Measurements from ENCODE around the gene SPIRE1.

SPIRE1 gene

GRCh38 chr18:12451428-12451827, 206.5 kb downstream of the SPIRE1 start:
- H2BK120ac ChIP-seq (ENCODE audit: low read depth, low read length): no peak overlapping the region
- no peak overlapping the region for H3K14ac ChIP-seq (ENCODE audit: low read length in 2 of 2)
- no peak overlapping the region for H2AFZ ChIP-seq (ENCODE audit: low read depth, low read length)
- H3K36me3 ChIP-seq (ENCODE audit: control insufficient read depth in 1 of 2, insufficient read depth in 2 of 2, low read depth in 1 of 2, low read length in 2 of 2): peaks cover 27 to 74% of the 10 kb centered on the region in 2 experiments
- WGBS: 75% methylated on average over 4 of the region's 4 CpGs
- H3K79me1 ChIP-seq (replicated peaks; ENCODE audit: low read length, poor library complexity, severe bottlenecking): peaks cover 6% of the 10 kb centered on the region
- H4K8ac ChIP-seq (ENCODE audit: low read length): no peak overlapping the region
- no peaks in the 10 kb centered on the region for H3K27me3 ChIP-seq (ENCODE audit: control insufficient read depth in 1 of 2, insufficient read depth in 1 of 2, low read length in 2 of 2)
- no peak overlapping the region for H3K4ac ChIP-seq (ENCODE audit: low read depth in 1 of 2, low read length in 2 of 2)
- H4K91ac ChIP-seq (ENCODE audit: low read length): no peak overlapping the region
- no peak overlapping the region for H3K9ac ChIP-seq (ENCODE audit: low read length)
- H3K18ac ChIP-seq (ENCODE audit: low read depth in 1 of 2, low read length in 2 of 2): no peak overlapping the region
- H2BK12ac ChIP-seq (ENCODE audit: low read length in 2 of 2): no peak overlapping the region
- no peak overlapping the region for H3K23ac ChIP-seq (ENCODE audit: low read length in 2 of 2)
- no peak overlapping the region for H3K4me3 ChIP-seq (ENCODE audit: insufficient read depth in 1 of 2, low read depth in 1 of 2, low read length in 2 of 2)
- no peak overlapping the region for H2AK5ac ChIP-seq (ENCODE audit: low read length, severe bottlenecking)
- H3K9me3 ChIP-seq (ENCODE audit: control insufficient read depth, low read length): no peaks in the 10 kb centered on the region
- no peak overlapping the region for H3K4me2 ChIP-seq (ENCODE audit: low read length, poor library complexity, severe bottlenecking)
- H2BK15ac ChIP-seq (ENCODE audit: low read depth, poor library complexity, severe bottlenecking): peak overlapping the region; percentile 12
- H3K4me1 ChIP-seq (ENCODE audit: control insufficient read depth, insufficient read depth, low read depth, low read length): no peaks in the 10 kb centered on the region
- DNase-seq: no peak
- no peak overlapping the region for H3K27ac ChIP-seq (ENCODE audit: low read length, poor library complexity, severe bottlenecking)
- no peak overlapping the region for H2BK5ac ChIP-seq (ENCODE audit: low read depth, low read length, poor library complexity, severe bottlenecking)

DNA sequence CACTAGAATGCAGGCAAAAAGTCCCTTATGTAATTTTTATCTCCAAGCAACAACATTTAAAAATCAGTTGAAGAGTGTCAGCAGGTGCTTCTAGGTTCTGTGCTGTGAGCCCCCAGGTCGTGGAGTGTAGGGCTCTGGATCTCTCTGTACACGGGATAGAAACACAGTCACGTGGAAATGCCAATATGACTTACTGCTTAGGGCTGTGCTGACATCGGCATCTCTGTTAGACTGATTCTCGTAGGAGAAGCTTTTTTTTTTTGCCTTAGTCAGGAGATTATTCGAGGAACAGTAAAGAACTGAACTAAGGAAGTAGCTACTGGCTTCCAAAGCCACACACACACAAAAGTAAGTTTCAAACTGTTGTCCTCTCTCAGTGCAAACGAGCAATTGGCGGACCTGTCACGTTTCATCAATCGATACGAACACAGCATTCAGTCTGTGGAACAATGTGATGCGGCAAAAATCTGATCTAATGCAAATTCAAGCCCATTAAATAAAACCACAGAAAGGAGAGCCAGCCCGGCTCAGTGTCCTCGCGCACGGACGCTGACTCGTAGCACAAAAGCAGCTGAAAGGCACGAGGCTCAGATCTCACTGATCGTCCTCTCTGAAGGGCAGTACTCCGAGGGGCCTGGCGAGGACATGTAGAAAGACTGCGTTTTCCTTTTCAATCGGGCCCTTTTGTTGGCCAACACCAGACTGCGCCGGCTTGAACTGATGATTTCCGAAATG, 208.7 kb downstream of the SPIRE1 start:
- WGBS: 93% methylated on average over 26 of the region's 27 CpGs
- no peak overlapping the region for H3K4me3 ChIP-seq (ENCODE audit: insufficient read depth in 1 of 2, low read depth in 1 of 2, low read length in 2 of 2)
- H4K8ac ChIP-seq (ENCODE audit: low read length): no peak overlapping the region

DNA sequence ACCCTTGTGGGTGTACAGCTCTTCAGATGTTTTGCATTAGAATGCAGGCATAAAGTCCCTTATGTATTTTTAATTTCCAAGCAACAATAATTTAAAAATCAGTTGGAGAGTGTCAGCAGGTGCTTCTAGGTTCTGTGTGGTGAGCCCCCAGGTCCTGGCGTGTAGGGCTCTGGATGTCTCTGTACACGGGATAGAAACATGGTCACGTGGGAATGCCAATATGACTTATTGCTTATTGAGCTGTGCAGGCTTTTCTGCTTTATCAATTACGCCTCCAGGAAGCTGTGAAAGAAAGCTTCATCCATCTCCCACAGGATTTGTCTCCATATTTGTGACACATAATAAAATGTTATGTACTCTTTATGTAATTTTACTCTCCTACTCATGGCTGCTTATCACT, 212.4 kb downstream of the SPIRE1 start:
- Histone ChIP-seq H2AFZ (ENCODE audit: low read depth, low read length) (no peak overlapping the region), H3K27me3 (ENCODE audit: control insufficient read depth in 1 of 2, insufficient read depth in 1 of 2, low read length in 2 of 2) (no peaks in the 10 kb centered on the region), H4K91ac (ENCODE audit: low read length) (no peak overlapping the region), H3K23ac (ENCODE audit: low read length in 2 of 2) (no peak overlapping the region), H3K79me1 (replicated peaks; ENCODE audit: low read length, poor library complexity, severe bottlenecking) (no peaks in the 10 kb centered on the region), H2BK12ac (ENCODE audit: low read length in 2 of 2) (no peak overlapping the region), H3K4me2 (ENCODE audit: low read length, poor library complexity, severe bottlenecking) (no peak overlapping the region), H2BK120ac (ENCODE audit: low read depth, low read length) (no peak overlapping the region), H3K18ac (ENCODE audit: low read depth in 1 of 2, low read length in 2 of 2) (no peak overlapping the region), H2BK5ac (ENCODE audit: low read depth, low read length, poor library complexity, severe bottlenecking) (no peak overlapping the region), H3K9me3 (ENCODE audit: control insufficient read depth, low read length) (peaks cover 18% of the 10 kb centered on the region), H4K8ac (ENCODE audit: low read length) (no peak overlapping the region), H3K4me1 (ENCODE audit: control insufficient read depth, insufficient read depth, low read depth, low read length) (no peaks in the 10 kb centered on the region), H3K9ac (ENCODE audit: low read length) (no peak overlapping the region), H3K27ac (ENCODE audit: low read length, poor library complexity, severe bottlenecking) (no peak overlapping the region), H3K4ac (ENCODE audit: low read depth in 1 of 2, low read length in 2 of 2) (no peak overlapping the region), H3K4me3 (ENCODE audit: insufficient read depth in 1 of 2, low read depth in 1 of 2, low read length in 2 of 2) (no peak overlapping the region), H2BK15ac (ENCODE audit: low read depth, poor library complexity, severe bottlenecking) (no peak overlapping the region), H3K14ac (ENCODE audit: low read length in 2 of 2) (no peak overlapping the region), H3K36me3 (ENCODE audit: control insufficient read depth in 1 of 2, insufficient read depth in 2 of 2, low read depth in 1 of 2, low read length in 2 of 2) (peaks cover 27 to 51% of the 10 kb centered on the region in 2 experiments), H2AK5ac (ENCODE audit: low read length, severe bottlenecking) (no peak overlapping the region)
- WGBS: 100% methylated on average over 1 of the region's 4 CpGs
- DNase-seq: no peak

More for the DNA sequence above, 208.7 kb downstream of the SPIRE1 start:
- Histone ChIP-seq H3K4me2 (ENCODE audit: low read length, poor library complexity, severe bottlenecking) (no peak overlapping the region), H3K4me1 (ENCODE audit: control insufficient read depth, insufficient read depth, low read depth, low read length) (no peaks in the 10 kb centered on the region), H3K18ac (ENCODE audit: low read depth in 1 of 2, low read length in 2 of 2) (no peak overlapping the region), H2BK12ac (ENCODE audit: low read length in 2 of 2) (no peak overlapping the region), H3K79me1 (replicated peaks; ENCODE audit: low read length, poor library complexity, severe bottlenecking) (peaks cover 2% of the 10 kb centered on the region), H3K4ac (ENCODE audit: low read depth in 1 of 2, low read length in 2 of 2) (no peak overlapping the region), H2BK120ac (ENCODE audit: low read depth, low read length) (no peak overlapping the region), H3K14ac (ENCODE audit: low read length in 2 of 2) (peak overlapping the region in 1 of 2 experiments; percentile 3), H3K27ac (ENCODE audit: low read length, poor library complexity, severe bottlenecking) (no peak overlapping the region), H3K27me3 (ENCODE audit: control insufficient read depth in 1 of 2, insufficient read depth in 1 of 2, low read length in 2 of 2) (no peaks in the 10 kb centered on the region), H2BK5ac (ENCODE audit: low read depth, low read length, poor library complexity, severe bottlenecking) (no peak overlapping the region), H3K23ac (ENCODE audit: low read length in 2 of 2) (no peak overlapping the region), H2AFZ (ENCODE audit: low read depth, low read length) (no peak overlapping the region), H2AK5ac (ENCODE audit: low read length, severe bottlenecking) (no peak overlapping the region), H2BK15ac (ENCODE audit: low read depth, poor library complexity, severe bottlenecking) (no peak overlapping the region), H3K9me3 (ENCODE audit: control insufficient read depth, low read length) (peaks cover 8% of the 10 kb centered on the region), H3K9ac (ENCODE audit: low read length) (no peak overlapping the region), H4K91ac (ENCODE audit: low read length) (no peak overlapping the region), H3K36me3 (ENCODE audit: control insufficient read depth in 1 of 2, insufficient read depth in 2 of 2, low read depth in 1 of 2, low read length in 2 of 2) (peaks cover 33 to 77% of the 10 kb centered on the region in 2 experiments)
- no peak for DNase-seq

- H2AK5ac ChIP-seq (ENCODE audit: low read length, severe bottlenecking): no peak overlapping the region
- no peaks in the 10 kb centered on the region for H3K27me3 ChIP-seq (ENCODE audit: control insufficient read depth in 1 of 2, insufficient read depth in 1 of 2, low read length in 2 of 2)
- H3K4ac ChIP-seq (ENCODE audit: low read depth in 1 of 2, low read length in 2 of 2): no peak overlapping the region
- 89% methylated on average over 3 of the region's 3 CpGs for WGBS
- H2AFZ ChIP-seq (ENCODE audit: low read depth, low read length): no peak overlapping the region
- H3K4me3 ChIP-seq (ENCODE audit: insufficient read depth in 1 of 2, low read depth in 1 of 2, low read length in 2 of 2): peak overlapping the region in 1 of 2 experiments; percentile 25
- no peak overlapping the region for H2BK5ac ChIP-seq (ENCODE audit: low read depth, low read length, poor library complexity, severe bottlenecking)
- H3K9ac ChIP-seq (ENCODE audit: low read length): no peak overlapping the region
- H2BK120ac ChIP-seq (ENCODE audit: low read depth, low read length): no peak overlapping the region
- H4K91ac ChIP-seq (ENCODE audit: low read length): no peak overlapping the region
- no peak overlapping the region for H3K23ac ChIP-seq (ENCODE audit: low read length in 2 of 2)
- peaks cover 18% of the 10 kb centered on the region for H3K9me3 ChIP-seq (ENCODE audit: control insufficient read depth, low read length)
- no peak overlapping the region for H3K18ac ChIP-seq (ENCODE audit: low read depth in 1 of 2, low read length in 2 of 2)
- H3K14ac ChIP-seq (ENCODE audit: low read length in 2 of 2): no peak overlapping the region
- H4K8ac ChIP-seq (ENCODE audit: low read length): no peak overlapping the region
- no peak overlapping the region for H2BK12ac ChIP-seq (ENCODE audit: low read length in 2 of 2)
- no peak overlapping the region for H3K27ac ChIP-seq (ENCODE audit: low read length, poor library complexity, severe bottlenecking)
- H3K36me3 ChIP-seq (ENCODE audit: control insufficient read depth in 1 of 2, insufficient read depth in 2 of 2, low read depth in 1 of 2, low read length in 2 of 2): peaks cover 18 to 47% of the 10 kb centered on the region in 2 experiments
- H2BK15ac ChIP-seq (ENCODE audit: low read depth, poor library complexity, severe bottlenecking): no peak overlapping the region
- no peaks in the 10 kb centered on the region for H3K4me1 ChIP-seq (ENCODE audit: control insufficient read depth, insufficient read depth, low read depth, low read length)
- no peak for DNase-seq
- H3K79me1 ChIP-seq (replicated peaks; ENCODE audit: low read length, poor library complexity, severe bottlenecking): no peaks in the 10 kb centered on the region
- no peak overlapping the region for H3K4me2 ChIP-seq (ENCODE audit: low read length, poor library complexity, severe bottlenecking)
These were observed 214.4 kb downstream of the SPIRE1 start for GRCh38 chr18:12443551-12443950.
